ENCODE measurements around the gene ZFP92. TPM values are rescaled to one million over a fixed set of nuclear protein-coding genes. Genes with fewer than 3 reads are reported as not detected.

ZFP92 gene
- polyA plus RNA-seq, 1 donor from 2014 or later: 0.21 TPM

DNA sequence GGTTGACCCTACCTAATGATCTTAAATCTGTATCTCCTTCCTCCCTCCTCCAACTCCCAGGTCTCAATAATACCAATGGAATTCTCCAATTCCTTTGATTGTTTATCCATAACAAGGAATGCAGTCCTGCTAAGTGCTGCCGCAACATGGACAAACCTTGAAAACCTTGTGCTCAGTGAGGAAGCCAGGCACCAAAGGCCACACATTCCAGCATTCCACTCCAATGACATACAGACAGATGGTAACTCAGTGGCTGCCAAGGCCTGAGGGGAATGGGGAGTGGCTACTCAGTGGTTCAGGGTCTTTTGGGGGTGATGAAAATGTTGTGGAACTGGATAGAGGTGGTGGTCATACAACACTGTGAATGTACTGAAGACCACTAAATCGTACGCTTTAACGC lies 48.7 kb downstream of the ZFP92 start:
- Mint-ChIP-seq H3K9me3 (no peaks in the 10 kb centered on the region), H3K27me3 (no peaks in the 10 kb centered on the region), H3K4me1 (peaks cover 0 to 2% (median 2%) of the 10 kb centered on the region in 3 donors), H3K27ac (no peak overlapping the region), H3K36me3 (peaks cover 5% of the 10 kb centered on the region), H3K4me3 (no peak overlapping the region)

- peaks cover 5% of the 10 kb centered on the region for H3K36me3 Mint-ChIP-seq
- no peak overlapping the region for H3K4me3 Mint-ChIP-seq
- H3K9me3 Mint-ChIP-seq: no peaks in the 10 kb centered on the region
- H3K27me3 Mint-ChIP-seq: no peaks in the 10 kb centered on the region
- H3K4me1 Mint-ChIP-seq: peaks cover 0 to 2% (median 2%) of the 10 kb centered on the region in 3 donors
- H3K27ac Mint-ChIP-seq: no peak overlapping the region
Measured at GRCh38 chrX:153460826-153461225, 49.6 kb downstream of the ZFP92 start.

Other genes starting within 250 kb of the ZFP92 start
- gene MAGEA1, start 232.2 kb upstream of the ZFP92 start, polyA plus RNA-seq: not detected
- gene PNMA6F, start 89.7 kb upstream of the ZFP92 start, polyA plus RNA-seq: not detected
- gene ZNF275, start 77.3 kb upstream of the ZFP92 start, polyA plus RNA-seq: 4.9 TPM
- not detected for gene PNMA6E, start 10.1 kb upstream of the ZFP92 start, polyA plus RNA-seq
- gene TREX2, start 34.6 kb downstream of the ZFP92 start, polyA plus RNA-seq: 0.84 TPM
- gene HAUS7, start 59.1 kb downstream of the ZFP92 start, polyA plus RNA-seq: 27.6 TPM
- not detected for gene BGN, start 83.5 kb downstream of the ZFP92 start, polyA plus RNA-seq
- gene ATP2B3, start 106.2 kb downstream of the ZFP92 start, polyA plus RNA-seq: not detected
- gene CCNQ, start 187.7 kb downstream of the ZFP92 start, polyA plus RNA-seq: 56.1 TPM
- gene DUSP9, start 235.7 kb downstream of the ZFP92 start, polyA plus RNA-seq: not detected

All from IgD-negative memory B cell (primary cell).